Inferior parietal cortex (tissue), 1 donor: ENCODE measurements around the gene SIM1.
"Not testable (repeated sequence)": the region's sequence is repeated elsewhere in the genome, so short reads cannot be mapped to it uniquely, and the experiment has no call there.

ENCODE experiments used
- DNase-seq: peaks from one replicate; pipeline ENCODE4 v3.0.0-alpha.2; 2016; ENCODE audit errors: extremely low spot score

The SIM1 gene

DNA sequence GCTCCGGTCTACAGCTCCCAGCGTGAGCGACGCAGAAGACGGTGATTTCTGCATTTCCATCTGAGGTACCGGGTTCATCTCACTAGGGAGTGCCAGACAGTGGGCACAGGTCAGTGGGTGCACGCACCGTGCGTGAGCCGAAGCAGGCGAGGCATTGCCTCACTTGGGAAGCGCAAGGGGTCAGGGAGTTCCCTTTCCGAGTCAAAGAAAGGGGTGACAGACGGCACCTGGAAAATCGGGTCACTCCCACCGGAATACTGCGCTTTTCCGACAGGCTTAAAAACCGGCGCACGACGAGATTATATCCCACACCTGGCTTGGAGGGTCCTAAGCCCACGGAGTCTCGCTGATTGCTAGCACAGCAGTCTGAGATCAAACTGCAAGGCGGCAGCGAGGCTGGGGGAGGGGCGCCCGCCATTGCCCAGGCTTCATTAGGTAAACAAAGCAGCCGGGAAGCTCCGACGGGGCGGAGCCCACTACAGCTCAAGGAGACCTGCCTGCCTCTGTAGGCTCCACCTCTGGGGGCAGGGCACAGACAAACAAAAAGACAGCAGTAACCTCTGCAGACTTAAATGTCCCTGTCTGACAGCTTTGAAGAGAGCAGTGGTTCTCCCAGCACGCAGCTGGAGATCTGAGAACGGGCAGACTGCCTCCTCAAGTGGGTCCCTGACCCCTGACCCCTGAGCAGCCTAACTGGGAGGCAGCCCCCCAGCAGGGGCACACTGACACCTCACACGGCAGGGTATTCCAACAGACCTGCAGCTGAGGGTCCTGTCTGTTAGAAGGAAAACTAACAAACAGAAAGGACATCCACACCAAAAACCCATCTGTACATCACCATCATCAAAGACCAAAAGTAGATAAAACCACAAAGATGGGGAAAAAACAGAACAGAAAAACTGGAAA lies 109.7 kb downstream of the SIM1 start:
- not testable (repeated sequence) for DNase-seq

DNA sequence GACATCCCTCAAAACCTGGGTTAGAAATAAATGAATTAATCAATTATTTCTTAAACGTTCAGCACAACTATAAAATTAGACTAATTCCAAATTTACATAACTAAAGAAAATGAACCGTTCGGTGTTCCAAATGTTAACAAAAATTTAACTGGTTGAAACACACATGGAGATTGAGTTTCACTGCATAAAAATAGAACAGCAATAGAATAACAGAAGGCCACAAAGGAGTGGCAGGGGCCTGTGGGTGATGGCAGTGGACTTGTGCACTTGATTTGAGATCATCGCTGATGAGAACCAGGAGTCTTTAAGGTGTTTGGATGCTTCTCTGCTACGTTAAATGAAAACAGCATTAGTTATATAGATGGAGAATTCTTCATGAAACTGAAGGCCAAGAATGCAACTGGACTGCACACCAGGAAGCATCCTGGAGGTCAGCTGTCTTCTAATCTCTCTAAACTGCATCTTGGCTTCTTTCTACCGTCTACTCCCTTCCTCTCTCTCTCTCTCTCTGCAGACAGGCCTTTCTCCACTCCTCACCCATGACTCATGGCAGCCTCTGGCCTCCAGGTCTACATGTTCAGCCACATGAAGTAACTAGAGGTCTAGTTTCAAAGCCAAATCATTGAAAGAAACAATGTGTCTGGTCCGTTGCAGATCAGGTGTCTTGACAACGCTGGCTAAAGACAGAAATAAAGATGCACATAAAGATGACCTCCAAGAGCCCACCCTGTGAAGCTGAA lies 111.3 kb downstream of the SIM1 start:
- DNase-seq = no peak

DNA sequence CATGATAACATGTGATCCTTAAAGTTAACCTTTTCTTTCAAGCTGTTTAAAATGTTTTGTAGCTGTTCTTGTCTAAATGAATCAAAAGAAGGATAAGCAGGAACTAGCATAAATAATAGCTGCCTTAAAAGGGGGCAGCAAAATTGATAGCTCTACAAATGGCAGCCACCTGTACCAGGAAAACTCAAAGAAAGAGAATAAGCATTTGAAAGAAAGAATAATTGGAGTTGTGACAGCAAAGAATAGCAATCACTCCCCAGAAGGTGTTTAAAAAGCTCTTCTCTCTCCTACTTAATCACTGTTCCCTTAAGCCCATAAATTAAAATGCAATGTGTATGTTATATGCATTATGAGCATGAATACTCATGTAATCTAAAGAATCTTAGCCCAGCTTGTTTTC lies 114.6 kb downstream of the SIM1 start:
- DNase-seq = no peak

DNA sequence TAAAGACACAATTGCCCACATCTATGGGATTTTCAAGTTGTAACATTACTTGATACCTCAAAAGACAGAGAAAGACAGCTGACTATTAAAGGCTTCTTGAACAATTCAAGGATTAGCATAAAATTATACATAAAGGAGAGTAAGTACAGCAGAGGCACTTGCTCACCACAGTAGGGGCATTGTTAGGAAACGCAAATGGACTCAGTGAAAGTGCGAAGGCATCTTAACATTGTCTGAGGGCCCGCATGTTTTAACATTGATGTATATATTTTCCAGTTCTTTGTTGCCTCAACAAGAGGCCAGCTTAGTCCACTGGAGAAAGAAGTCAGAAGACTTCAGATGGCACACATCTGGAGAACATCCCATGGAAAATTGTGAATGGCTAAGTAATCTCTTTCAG lies 115.4 kb downstream of the SIM1 start:
- no peak for DNase-seq

DNA sequence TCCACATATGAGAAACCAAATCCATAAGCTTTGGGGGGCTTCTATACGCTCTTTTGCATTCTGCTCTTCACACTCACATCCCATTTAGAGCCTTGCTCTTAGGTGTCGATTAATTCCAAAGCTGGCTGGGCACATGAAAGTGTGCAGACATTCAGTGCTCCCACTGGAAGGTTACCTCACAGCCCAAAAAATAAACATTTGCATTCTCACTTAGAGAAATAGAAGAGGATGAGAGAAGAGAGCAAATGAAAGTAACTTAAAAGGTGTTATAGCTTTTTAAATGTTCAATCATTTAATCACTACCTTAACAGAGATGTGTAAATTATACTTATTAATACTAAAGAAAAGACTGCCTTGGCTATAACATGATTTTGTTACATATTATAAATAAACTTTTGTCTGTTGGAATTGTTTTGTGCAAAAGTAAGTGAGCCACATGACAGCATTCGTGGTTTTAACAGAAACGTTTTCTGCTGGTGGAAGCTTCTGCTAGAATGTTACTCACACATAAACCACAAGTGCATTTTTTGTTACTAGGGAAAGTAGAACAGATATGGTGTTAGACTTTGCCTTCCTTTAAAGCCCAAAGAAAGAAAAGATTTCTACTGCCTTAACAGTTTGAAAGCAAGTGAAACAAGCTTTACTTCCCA lies 116.7 kb downstream of the SIM1 start:
- DNase-seq = no peak

DNA sequence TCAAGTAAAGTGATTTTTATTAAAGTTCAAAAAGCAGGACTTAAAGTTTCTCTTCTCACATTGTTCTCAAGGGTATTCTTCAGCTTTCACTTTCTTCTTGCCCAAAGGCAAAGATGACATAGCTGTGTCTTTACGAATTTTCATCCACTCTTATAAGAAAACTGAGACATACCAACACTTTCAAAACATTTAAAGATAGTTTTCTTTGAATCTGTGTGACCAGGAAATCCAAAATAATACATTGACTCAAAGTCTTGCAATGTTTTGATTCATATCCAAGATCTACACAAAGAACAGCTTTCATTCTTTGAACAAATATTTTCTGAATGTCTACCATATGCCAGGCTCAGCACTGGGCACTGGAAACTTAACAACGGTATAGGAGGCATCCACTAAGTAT lies 117.9 kb downstream of the SIM1 start:
- DNase-seq = no peak

DNA sequence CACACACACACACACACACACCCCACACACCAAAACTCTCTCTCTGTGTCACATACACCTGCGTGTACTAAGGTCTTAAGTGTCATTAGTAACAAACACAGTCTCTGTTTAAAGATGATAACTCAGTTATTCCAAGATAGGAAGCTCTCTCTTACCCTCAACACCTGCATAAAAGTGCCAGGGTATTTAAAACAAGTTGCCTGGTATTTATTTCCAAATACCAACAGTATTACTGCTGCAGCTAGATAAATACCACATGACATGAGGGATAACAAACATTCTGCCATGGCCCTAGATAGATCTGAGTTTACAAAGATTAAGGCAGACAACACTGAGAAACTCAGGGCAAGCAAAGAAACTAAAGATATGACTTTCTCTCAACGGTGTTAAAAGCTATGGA lies 118.5 kb downstream of the SIM1 start:
- DNase-seq = no peak

DNA sequence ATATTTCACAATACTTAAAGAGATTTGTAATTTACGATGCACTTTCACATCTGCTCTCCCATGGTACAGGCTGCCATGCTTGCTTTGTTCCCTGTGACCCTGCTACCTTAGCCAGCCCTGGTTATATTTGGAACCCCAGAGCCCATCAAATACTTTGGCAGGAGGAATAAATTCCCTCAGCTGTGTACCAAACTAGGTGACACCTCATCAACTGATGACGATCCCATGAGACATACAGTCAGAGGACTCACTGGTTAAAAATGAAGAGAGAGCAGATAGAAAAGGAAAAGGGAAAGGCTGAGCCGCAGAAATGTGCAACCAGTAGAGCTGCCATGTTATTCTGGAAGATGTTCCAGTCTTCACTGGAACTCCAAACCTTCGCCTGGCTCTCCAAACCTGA lies 120.0 kb downstream of the SIM1 start:
- no peak for DNase-seq

DNA sequence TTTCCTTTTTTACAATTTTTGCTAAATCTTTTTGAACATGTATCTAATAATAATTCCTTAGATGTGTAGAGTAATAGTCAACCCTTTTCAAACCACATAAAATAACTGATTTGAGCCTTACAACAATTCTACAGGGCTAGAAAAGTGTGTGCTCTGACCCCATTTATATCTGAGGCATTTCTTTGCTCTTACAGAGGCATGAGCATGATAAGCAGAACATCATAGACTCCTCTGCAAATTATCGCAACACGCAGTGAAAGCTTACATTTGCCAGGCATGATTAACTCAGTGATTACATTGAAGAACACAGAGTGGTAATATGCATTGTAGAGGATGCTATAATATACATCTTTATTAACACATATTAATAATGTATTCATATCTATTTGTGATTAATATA lies 120.4 kb downstream of the SIM1 start:
- DNase-seq = no peak

DNA sequence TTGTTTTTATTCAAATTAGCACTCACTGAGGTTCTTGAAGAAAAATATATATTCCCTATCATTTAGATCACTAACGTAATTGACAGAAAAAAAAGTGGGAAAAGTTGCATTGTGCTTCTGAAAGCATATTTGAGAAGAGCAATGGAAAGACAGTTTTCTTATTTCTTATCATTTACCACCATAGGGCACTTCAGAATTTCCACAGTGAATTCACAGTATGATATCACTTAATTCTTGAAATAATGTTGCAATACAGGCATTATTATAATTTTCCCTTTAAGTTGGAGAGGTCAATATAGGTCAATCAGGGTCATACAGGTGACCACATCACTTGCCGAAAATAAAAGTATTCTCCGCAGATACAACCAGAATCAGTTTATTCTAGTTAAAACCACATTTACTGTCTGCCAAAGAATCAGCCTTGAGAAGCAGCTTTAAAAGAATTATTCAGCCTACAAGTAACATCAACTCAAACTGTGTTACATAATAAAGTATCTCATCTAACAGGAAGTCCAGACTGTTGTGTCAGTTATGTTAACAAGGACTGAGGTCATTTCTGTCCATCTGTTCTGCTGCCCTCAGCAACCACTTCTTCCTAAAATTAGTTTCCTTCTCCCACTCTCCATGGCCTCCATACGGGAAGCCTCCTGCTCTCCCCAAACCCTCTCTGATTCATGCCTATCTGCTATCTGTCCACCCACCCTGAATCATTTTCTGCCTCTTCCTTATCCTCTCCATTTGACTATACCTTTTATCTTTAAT lies 121.2 kb downstream of the SIM1 start:
- no peak for DNase-seq

DNA sequence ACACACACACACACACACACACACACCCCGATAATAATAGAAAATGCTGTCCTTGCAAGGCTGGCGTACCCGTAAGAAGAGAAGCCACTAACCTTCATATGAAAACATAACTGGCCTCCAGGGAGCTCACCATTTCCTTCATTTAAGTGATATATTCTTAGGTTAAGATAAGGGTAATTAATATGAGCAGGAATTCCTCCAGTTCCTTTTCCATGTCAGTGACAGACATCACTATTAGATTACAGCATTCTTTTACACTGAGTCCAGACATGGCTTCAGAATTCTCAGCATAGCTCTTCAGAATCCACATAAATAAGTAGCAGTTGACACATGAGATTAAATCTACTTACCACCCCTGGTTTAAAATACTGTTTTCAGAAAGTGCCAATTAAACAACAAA lies 121.9 kb downstream of the SIM1 start:
- DNase-seq = no peak

DNA sequence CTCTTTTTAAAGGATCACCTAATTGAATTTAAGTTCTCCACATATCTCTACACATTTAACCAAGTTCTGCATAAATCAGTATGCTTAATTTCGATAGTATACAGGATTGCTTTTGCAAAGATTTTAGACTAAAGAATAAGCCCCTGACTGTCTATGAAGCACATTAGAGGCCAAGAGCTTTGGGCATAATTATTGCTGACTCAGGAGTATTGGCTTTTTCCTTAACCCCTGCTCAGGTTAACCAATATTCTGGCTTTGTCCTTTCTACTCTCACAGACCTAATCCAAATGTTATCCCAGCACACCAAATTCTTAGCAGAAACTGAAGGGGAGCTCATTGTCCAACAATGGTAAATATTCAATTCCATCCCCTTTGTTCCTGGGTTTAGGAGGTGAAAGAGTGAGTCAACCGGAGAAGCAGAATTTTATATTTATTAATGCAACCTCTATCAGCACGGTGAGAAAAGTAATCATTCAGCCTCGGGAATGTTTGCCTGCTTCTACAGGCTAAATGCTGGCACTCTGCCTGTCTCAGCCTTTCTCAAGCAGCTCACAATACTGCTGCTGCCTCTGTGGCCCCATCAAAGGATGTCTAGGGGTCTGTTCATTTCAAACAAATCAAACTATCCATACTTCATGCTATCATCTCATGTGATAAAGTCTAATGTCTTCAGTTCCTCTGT lies 125.0 kb downstream of the SIM1 start:
- DNase-seq = no peak

DNA sequence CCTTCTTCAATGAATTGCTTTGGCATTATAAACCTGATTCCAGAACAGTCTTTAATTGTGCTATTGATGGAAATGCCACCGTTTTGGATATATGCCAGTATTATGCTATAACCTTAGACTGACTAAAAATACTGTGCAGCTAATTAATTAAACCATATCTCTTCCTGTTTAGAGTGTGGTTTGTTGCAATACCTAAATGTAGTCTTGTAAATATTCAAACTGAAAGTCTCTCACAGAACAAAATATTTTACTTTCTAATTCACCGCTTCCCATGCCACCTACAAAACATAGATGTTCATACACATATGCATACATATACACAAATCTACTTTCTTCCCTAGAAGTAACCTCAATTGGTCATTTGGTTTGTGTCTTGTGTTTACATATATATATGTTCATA lies 126.6 kb downstream of the SIM1 start:
- DNase-seq = no peak

DNA sequence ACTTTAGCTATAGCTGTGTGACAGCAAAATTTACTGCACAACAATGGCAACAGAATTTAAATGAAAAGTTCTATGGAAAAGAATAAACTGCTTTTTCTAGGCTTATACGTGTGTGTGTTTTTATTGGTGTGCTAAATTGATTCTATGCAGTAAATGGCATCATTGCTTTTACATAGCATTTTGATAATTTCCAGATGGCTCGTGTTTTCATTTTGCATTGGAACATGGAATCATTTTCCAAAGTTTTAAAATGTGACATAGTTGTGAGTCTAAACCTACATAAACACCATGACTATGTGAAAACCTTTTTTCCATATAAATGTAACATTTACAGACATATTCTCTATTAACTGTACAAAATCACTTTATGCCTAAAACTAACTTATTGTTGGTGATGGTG lies 127.8 kb downstream of the SIM1 start:
- DNase-seq = no peak

DNA sequence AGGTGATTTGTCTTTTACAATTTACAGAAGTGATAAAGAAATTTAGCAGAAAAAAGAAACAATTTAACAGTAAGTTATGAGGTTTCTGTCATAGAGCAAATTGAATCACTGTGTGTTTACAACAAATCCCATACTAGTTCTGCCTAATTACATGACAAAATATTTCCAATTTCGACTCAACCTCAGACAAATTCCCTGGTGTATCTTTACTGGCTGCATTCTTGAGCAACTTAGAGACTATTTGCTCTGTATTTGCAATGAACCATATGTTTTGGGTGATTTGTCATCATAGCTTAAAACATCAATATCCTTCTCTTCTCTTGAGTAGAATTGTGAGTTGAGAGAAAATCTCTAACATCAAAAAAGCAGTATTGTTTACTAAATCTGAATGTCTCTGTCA lies 128.7 kb downstream of the SIM1 start:
- DNase-seq = no peak
